ENCODE results near the gene REXO5.
A peak's percentile ranks its signal among the peaks of the same experiment; 100 is the strongest.

REXO5 gene

DNA sequence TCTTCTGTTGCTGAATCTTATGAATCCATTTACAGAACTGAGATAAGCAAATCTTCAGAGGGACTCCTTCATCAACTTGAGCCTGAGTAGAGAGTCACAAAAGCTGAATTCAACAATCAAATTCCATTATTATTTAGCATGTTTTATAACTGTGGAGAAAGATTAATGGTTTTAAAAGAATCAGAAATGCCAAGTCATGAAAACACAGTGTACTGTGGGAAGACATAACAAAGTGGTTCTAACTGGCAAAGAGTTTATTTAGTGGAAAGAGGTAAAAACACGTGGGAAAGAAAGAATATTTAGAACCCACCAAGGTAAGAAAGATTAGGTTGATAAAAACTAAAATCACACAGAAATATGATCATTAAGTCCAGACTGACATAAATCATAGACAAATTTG is 5.0 kb upstream of the REXO5 start:
- no peak for DNase-seq

DNA sequence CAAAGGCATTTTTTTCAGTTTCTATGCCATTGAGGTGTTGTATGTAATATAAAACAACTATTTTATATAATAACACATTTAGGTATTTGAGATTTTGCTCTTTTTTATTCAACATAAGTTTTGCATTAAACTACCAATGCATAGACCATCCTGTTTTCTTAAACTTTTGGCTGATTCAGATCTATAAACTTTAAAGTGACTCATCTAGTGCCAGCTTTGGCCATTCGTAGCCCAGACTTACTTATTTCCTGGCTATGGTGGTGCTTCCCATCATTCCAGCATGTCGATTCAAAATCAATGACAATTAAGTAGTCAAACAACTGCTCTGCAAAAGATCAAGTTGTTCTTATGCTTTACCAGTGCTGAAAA is 3.2 kb upstream of the REXO5 start:
- peak; percentile 44 for DNase-seq

DNA sequence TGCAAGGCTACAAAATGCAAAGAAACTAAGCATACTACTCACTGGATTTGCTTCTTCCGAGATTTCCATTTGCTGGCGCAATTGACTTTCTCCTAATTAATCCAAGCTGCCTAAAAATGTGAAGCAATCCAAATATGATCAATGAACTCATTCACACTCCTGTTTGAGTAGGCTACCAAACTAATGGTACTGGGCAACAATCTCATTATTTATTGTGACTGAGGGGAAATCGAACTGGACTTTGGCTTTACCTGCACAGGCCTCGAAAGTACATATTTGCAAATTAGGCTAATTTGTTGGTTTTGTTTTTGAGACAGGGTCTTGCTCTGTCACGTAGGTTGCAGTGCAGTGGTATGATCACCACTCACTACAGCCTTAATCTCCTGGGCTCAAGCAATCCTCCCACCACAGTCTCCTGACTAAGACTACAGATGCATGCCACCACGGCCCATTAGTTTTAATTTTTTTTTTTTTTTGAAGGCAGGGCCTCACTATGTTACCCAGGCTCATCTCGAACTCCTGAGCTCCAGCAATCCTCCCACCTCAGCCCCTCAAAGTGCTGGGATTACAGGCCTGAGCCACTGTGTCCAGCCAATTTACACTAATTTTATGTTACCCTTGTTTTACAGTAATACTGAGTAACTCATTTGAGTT is 2.6 kb upstream of the REXO5 start:
- DNase-seq, result no peak

DNA sequence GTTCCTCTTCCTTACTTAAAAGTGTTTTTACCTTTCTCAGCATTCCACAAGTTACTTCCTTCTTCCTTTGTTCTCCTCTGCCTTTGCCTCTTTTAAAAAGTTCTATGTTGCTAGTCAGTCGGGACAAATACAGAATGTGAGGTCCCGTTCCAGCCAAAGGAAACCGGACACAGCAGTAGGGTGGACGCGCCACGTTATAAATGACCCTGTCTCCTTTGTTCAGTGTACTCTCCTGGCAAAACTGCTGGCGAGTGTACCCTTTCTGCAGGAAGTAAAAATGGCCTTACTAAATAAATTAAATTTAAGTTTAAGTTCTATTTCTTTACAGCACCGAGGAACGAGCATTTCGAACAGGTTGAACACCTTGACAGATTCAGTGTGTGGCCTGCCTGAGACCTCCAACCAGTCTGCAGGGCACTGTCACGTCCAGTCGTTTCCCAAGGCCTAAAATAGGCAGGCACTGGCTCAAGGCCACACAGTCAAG is 601 bp upstream of the REXO5 start:
- peak; percentile 1 for DNase-seq

DNA sequence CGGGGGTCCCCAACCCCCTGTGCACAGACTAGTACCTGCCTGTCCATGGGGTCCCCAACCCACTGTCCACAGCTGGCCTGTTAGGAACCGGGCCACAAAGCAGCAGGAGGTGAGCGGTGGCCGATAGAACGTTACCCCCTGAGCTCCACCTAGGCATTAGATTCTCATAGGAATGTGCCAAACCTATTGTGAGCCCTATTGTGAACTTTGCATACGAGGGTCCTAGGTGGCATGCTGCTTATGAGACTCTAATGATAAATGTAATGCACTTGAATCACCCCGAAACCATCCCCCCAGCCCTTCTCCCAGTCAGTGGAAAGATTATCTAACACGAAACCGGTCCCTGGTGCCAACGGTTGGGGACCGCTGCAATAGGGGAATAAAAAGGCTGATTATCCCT is 1.5 kb downstream of the REXO5 start:
- no peak for DNase-seq

DNA sequence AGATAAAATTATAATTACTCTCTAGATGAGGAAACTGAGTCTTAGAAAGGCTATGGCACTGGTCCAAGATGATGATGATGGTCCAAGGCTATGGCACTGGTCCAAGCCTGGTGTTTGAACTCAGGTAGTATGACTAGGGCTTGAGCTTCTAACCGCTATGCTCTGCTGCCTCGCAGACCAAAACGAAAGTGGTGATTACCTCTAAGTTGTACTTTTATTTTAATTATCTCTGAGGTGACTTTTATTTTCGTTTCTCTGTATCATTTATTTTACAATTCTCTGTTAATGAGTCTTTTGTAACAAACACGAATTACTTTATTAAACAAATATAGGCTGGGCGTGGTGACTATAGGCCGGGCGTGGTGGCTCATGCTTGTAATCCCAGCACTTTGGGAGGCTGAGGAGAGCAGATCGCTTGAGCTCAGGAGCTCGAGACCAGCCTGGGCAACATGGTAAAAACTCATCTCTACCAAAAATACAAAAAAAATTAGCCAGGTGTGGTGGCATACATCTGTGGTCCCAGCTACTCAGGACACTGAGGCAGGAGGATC is 5.6 kb downstream of the REXO5 start:
- DNase-seq, result no peak

DNA sequence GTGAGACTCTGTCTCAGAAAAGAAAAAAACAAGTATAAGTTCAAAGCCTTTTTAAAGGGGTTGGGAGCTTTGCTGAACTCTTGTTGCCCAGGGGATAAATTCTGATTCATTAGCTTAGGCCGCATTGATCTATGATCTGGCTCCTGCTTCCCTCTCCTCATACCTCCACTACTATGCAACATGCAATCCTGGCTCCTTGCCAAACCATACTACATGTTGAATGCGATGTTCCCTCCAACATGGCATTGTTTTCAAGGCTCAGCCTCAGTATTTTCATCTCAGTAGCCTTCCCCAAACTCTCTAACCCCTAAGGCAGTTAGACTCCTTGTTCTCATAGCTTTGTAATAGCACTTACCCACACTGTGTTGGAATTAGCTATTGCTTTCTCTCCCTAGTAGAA is 6.2 kb downstream of the REXO5 start:
- no peak for DNase-seq

DNA sequence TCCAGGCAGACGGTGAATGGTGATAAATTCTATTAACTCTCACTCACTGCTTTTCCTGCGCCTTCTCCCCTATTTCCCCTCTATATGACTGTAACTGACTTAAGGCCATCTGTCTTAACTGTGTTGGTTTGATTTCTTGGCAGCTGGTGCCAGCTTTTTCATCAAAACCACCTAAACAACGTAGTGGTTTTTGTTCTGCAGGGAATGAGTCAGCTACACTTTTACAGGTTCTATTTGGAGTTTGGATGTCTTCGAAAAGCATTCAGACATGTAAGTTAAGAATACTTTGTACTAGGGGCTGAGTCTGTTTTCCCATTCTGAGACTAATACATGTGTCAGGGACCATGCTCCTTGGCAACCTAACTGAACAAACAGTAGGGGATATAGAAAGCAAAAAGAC is 8.5 kb downstream of the REXO5 start:
- DNase-seq, result no peak

DNA sequence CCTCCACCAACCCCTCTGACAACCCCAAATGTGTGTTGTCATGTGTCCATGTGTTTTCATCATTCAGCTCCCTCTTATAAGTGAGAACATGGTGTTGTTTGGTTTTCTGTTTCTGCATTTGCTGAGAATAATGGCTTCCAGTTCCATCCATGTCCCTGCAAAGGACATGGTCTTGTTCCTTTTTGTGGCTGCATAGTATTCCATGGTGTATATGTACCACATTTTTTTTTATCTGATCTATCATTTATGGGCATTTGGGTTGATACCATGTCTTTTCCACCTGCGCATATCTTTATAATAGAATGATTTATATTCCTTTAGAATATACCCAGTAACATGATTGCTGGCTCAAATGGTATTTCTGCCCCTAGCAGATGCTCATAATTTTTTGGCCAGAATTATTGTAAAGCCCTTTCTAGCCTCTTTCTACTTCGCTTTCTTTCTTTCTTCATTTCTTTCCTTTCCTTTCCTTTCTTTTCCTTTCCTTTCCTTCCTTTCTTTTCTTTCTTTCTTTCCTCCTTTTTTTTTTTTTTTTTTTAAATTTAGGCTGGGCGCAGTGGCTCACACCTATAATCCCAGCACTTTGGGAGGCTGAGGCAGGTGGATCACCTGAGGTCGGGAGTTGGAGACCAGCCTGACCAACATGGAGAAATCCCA is 12.7 kb downstream of the REXO5 start:
- DNase-seq, result no peak

DNA sequence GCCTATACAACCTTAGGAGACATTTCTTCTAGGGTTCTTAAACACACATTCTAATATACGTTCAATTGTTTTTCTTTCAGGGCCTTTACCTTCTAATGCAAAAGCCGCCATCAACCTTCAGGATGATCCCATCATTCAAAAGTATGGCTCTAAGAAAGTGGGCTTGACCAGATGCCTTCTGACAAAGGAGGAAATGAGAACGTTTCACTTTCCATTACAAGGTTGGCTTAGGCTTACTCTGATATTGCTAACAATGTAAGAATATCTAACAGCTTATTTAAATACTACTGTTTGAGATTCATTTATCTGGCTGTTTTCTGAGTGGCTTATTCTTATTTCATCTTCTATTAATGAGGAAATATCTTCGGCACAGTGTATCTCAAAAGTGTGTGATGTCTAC is 15.4 kb downstream of the REXO5 start:
- DNase-seq, result no peak

DNA sequence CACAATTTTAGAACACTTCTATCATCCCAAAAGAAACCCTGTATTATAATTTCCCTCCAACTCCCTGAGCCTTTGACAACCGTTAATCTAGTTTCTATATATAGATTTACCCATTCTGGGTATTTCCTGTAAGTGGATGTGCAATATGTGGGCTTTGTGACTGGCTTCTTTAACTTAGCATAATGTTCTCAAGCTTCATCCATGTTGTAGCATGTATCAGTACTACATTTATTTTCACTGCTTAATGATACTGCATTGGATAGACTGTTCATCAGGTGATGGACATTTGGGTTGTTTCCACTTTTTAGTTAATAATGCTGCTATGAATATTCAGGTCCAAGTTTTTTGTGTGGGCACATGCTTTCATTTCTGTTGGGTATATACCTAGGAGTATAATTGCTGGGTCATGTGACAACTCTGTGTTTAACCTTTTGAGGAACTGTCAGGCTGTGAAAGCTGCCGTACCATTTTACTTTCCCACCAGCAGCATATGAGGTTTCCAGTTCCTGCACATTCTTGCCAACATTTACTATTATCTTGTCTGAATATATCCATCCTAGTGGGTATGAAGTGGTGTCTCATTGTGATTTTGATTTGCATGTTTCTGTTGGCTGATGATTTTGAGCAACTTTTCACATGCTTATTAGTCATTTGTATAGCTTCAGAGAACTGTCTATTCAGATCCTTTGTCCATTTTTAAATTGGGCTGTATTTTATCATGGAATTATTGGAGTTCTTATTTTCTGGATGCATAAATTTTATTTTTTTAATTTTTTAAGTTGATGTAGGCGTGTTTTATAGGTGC is 16.4 kb downstream of the REXO5 start:
- DNase-seq, result no peak

DNA sequence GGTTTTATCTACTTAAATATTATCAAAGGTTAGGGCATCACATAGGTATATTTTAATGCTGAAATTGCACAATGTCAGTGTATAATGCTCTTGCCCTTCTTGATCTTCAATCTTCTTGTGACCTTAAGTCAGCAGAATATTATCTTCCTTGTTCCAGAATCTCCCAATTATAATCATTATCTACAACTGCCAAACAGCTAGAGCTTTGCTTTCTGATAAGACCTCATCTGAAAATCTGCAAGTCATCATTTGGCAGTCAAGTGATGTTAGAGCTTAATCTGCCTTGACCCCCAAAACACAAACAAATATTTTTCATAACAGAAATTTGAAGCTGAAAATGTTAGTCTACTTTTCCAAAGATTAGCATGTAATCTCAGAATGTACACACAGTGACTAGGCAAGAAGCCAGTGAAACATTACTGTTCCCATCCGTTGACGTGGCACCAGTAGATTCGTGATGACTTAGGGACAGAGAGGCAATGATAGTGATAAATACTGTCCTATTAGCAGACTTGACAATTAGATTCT is 19.8 kb downstream of the REXO5 start:
- no peak for DNase-seq

DNA sequence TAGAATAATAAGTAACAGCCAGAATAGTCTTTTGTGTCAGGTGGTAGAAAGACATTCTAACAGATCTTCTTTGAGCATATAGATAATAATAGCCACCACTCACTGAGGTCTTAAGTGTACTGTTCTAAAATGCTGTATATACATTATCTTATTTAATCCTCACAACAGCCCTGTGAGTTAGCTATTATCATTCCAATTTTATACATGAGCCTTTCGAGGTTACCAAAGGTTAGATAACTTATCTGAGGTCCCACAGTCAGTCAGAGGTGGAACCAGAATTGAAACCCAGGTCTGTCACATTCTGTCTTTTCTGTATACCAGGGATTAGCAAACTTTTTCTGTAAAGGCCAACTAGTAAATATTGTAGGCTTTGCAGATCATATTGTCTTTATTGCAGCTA is 23.2 kb downstream of the REXO5 start:
- DNase-seq, result no peak

DNA sequence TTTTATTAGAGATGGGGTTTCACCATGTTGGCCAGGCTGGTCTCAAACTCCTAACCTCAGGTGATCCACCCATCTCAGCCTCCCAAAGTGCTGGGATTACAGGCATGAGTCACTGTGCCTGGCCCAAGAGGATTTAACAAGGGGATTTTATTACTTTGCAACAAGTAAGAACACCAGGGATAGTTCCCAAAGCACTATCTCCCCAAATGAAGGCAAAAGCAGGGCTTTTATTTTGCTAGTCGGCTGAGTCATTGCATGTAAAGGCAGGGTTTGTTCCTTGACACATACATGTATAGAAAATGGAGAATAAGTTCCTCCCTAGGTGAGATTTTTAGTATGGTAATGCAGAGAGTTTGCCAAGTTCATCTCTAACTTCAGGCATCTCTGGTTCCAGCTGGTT is 24.0 kb downstream of the REXO5 start:
- no peak for DNase-seq

DNA sequence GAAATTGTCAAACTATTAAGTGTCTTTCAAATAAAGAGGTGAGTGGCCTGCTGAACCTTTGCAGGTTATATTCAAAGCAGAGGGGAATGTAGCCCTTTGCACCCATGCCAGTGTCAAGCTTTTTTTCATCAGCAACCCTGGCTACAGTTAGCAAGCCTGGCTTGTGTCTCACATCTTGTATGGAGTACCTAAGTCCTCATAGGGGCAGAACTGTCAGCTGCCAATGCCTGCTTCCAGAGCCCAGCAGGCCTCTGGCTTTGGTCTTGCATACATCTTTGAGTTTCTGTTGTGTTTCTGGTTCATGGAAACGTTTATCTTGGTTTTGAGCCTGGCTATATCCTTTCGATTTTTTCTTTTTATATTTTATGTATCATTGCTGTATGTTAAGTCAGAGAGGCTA is 26.8 kb downstream of the REXO5 start:
- DNase-seq, result no peak

DNA sequence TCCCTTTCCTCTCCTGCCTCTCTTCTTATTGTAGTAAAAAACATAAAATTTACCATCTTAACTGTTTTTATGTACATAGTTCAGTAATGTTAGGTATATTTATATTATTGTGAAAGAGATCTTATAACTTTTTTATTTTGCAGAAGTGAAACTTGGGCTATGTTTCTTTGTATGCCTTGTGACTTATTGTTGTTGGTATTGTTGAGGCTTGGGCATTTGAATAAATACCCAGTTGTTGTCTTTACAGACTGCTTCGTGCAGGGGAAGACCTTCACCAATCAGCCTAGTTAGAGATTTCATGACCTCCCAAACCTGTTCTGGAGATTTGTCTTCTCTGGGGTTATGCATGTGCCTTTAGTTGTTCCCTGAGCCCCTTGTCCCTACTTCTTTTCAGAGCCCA is 31.9 kb downstream of the REXO5 start:
- no peak for DNase-seq

DNA sequence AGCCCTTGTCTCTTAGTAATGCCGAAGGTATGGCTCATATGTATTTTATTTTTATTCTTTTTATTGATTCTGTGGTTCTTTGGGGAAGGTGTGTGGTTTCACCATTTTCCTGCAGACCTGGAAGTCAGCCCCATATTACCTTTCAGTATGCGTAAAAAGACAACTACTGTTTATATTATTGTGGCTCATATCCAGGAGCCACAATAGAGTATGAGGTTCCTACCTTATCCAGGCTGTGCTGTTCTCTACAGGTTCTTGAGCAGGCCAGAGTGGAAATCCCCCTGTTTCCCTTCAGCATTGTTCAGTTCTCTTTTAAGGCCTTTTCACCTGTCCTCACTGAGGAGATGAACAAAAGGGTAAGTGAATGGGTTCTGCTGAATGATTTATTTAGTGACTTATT is 33.2 kb downstream of the REXO5 start:
- no peak for DNase-seq

DNA sequence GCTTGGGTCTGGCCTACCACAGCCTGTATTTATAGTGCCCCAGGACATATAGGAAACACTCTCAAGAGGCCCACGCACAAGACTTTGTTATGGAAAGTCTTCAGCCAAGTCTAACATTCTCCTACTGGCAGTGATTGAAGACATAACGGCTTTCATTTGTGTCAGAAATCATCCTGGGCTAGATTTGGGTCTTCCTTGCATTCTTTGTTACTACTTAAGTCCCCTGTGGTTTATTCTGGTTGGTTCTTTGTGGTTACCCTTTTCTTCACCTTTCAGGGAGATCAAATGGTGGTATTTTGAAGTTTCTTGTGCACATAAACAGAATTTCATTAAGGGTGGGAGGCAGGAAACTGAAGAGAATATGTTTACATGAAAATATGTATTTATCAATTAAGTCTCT is 37.7 kb downstream of the REXO5 start:
- no peak for DNase-seq

DNA sequence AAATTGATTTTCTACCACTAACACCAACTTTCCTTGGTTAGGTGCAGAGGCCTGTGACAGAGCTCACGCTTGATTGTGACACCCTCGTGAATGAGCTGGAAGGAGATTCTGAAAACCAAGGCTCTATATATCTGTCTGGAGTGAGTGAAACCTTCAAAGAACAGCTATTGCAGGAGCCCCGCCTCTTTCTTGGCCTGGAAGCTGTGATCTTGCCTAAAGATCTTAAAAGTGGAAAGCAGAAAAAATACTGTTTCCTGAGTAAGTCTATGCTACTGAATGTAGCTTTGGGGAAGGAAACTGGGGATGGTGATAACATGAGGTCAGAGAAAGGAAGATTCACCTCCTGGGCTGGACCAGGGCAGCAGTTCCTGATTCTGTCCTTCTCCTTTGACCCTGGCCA is 38.3 kb downstream of the REXO5 start:
- no peak for DNase-seq

DNA sequence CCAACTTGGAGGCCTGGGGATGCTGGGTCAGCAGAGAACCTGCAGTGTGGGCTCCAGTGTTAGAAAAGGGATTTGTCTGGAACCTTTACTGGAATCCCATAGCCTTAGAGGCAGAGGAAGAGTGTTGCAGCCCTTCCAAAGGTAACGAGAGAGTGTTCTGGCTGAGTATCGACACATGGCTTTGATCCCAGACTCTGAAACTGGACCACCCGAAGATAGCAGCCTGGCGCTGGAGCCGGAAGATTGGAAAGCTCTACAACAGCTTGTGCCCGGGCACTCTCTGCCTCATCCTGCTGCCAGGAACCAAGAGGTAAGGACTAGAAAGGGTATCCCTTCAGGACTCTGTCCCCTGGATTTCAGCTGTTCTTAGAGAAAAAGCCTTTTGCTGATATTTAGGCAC is 39.7 kb downstream of the REXO5 start:
- no peak for DNase-seq

DNA sequence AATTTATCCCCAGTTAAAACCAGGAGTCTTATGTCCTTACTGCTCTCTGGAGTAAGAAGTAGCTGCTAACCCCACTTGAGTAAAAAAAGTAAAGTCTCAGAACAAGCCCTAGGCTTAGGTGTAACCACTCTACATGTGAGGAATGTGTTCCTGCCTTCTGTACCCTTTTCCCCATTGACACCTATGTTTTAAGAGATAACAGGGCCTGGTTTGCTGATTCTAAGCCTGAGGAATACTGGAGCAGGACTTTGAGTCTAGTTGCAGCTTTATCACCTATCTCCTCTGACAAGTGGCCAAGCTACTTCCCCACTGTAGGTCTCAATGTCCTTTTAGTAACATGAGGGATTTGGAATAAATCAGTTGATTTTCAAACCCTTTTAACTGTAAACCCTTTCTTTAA is 40.2 kb downstream of the REXO5 start:
- no peak for DNase-seq

DNA sequence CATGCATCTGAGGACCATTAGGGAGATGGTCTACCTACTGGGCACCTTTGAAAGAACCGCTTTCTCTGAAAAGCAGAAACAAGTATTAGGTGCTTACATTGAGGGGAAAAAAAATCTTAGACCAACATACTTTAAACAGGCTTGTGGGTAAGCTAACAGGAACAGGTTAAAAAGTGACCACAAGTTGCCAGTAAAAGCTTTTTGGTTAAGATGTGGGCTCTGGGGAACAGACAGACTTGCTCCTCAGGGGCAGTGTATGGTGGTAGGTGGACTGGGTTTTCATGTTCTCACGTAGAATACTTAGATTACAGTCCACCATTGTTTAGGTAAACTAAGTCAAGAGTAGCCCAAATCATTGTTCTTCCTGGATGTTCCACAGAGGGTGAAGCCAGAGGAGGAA is 41.2 kb downstream of the REXO5 start:
- DNase-seq, result no peak

DNA sequence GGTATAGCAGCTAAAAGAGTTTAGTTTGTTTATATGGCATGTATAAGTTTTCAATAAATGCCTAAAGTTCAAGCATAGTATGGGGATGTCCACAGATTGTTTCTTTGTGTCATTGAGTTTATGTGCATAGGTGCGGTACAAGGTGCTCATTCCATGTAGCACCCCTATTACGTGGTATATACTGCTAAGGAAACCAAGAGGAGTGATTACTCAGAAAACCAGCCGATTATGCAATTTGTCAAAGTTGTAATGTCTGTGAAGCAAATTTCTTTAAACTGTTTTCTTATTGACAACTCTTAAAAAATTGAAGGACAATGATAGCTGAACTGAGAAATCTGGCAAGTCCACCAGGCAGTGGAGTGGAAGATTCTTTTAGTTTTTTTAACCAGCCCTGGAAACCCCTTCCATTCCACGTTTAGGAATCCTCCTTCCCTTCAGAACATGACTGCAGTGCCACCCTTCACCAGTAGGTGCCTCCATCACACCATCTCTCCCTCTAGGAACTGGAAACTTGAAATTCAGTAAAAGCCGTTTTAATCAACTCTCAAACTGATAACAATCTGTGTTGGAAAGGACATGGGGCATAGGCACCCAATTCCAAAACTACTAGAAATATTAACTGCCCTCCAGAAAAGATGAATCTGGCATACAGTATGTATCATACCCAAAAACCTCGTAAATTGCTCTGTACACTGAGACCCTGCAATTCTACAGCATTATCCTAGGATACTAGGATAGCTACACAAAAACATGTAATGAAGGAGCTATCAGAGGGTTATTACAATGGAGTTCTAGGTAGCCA is 43.5 kb downstream of the REXO5 start:
- peak; percentile 66 for DNase-seq
